D721Med (cell line): ENCODE results near the gene TAF4.

Source experiments
- DNase-seq: peaks from one replicate; pipeline ENCODE4 v3.0.0; 2011; ENCODE audit warnings: low spot score; ENCODE audit not compliant: insufficient read length
- FAIRE-seq: peaks from 2 replicates; lab custom pipeline; 2011; peaks lifted over from hg19 to GRCh38; lab: Jason Lieb, UNC
- TF ChIP-seq, protein P1 (sequence below): IDR thresholded peaks from 2 replicates; pipeline ENCODE4 v1.5.1; 2012; ENCODE audit warnings: mild to moderate bottlenecking, control low read depth; ENCODE audit not compliant: insufficient read depth; ENCODE audit errors: missing control alignments

The TAF4 gene

DNA sequence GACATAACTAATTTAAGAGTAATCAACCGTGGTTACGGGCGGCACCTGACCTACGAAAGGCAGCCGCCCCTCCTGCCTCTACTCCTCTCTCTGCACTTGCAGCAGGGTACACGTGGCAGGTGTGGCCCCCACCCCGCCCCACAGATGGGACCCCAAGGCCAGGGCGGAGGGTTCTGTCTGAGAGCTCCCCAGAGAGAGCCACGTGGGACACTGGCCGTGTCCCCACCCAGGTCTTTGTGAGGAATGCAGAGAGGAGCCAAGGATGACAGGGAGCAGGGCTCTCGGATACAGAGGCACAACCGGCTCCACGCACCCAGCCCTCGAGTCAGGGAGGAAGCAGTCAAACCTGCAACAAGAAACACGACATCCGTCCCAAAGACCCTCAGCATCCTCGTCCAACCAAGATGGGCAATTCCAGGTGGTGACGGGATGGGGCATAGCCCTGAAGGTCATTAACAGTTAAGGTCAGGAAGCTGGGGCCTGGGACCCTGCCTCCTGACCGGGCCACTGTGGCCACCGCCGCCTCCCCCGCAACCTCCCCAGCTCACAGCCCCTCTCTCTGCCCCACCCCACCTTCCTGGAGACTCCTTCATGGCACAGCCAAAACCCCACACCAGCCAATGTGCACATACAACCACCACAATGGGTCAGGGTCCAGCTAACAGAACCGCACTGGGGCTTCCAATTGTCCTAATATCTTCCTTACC is 47.1 kb downstream of the TAF4 start:
- FAIRE-seq, result no peak
- TF ChIP-seq, protein P1, sequence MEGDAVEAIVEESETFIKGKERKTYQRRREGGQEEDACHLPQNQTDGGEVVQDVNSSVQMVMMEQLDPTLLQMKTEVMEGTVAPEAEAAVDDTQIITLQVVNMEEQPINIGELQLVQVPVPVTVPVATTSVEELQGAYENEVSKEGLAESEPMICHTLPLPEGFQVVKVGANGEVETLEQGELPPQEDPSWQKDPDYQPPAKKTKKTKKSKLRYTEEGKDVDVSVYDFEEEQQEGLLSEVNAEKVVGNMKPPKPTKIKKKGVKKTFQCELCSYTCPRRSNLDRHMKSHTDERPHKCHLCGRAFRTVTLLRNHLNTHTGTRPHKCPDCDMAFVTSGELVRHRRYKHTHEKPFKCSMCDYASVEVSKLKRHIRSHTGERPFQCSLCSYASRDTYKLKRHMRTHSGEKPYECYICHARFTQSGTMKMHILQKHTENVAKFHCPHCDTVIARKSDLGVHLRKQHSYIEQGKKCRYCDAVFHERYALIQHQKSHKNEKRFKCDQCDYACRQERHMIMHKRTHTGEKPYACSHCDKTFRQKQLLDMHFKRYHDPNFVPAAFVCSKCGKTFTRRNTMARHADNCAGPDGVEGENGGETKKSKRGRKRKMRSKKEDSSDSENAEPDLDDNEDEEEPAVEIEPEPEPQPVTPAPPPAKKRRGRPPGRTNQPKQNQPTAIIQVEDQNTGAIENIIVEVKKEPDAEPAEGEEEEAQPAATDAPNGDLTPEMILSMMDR, result no peak
- DNase-seq, result no peak

DNA sequence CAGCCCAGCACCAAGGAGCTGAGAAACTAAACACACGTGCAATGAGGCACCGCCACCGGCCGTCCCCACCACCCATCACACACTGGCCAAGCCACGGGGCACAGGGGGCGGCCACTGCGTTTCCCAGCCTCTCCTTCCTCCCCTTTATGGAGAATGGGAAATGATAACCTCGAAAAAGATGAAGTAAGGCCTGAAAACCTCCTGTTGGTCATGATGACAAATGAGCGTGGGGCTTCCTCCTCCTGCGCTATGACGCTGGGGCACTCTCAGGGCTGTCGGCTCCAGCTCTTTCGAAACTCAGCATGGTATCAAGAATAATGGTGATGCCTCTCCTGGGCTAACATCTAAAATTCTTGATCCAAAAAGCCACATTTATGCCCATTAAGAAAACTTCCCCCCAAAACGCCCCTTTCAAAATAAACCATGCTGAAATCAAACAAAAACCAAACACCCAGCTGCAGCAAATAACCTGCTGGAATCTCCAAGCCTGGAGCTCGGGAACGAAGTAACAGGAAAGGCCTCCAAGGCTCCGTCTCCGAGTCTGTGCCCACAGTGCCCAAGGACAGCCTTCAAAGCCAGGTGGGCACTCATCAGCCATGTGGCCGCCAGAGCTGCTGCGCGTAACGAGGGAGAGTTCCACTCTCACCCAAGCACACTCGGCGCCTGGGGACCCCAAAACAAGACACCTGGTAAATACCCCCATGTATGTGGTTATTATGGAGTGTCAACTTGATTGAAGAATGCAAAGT is 50.0 kb downstream of the TAF4 start:
- TF ChIP-seq, protein P1, result no peak
- FAIRE-seq (no peak), DNase-seq (no peak)

DNA sequence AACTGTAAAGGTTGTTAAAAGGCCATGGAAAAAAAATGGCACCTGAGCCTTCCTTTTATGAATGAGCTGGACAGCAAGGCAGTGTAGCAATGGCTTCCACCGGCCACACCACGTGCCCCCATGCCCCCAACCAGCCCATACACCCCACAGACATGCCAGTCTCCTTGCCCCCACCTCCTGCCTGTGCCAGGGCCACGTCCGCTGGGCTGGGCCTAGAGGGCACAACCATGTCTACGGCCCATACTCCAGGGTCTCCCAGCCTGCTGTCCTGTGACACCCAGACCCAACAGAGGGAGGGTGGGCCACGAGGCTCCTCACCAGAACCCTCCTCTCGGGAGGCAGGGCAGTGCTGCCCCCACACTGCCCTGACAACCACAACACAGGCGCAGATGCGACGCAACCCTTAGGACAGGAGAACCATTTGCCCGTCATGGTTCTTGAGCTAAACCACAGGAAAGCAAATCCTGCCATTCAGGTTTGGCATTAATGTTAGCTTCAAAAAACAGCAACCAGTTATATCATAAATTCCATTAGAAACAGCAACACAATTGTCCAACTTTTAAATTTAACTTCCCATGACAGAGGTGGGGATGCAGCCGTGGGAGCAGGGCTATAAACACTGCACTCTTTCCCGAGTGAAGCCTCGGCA is 50.7 kb downstream of the TAF4 start:
- TF ChIP-seq, protein P1, result no peak
- FAIRE-seq (no peak), DNase-seq (no peak)

DNA sequence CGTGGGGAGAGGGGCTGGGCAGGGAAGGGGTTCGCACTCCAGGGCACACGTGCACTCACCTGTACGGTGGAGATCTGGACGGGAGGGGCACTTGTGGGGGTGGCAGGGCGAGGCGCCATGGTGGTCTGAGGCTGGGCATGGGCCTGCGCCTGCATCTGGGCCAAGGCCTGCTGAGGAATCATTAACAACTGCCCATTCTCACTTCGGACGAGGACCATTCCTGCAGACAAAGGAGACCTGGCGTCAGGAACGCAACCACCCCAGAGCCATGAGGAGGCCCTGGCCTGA is 51.2 kb downstream of the TAF4 start:
- TF ChIP-seq, protein P1, result no peak
- FAIRE-seq (no peak), DNase-seq (no peak)

DNA sequence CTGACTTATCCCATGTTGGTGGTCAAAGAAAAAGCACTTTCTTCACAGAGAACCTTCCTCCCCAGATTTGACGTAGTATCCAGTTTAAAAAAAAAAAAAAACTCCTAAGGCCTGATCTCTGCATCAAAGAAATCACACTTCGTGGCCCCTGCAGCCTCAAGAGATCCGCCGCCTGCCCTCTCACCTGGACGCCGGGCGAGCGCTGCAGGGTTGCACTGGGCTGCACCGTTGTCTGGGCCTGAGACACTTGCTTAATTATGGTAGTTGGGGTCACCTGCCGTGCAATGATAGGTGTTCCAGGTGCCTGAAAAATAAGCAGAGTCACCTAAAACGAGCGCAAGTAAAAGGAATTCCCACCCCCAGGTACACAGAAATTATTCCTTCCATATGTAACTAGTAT is 53.0 kb downstream of the TAF4 start:
- FAIRE-seq (no peak), DNase-seq (no peak)
- TF ChIP-seq, protein P1, result no peak

DNA sequence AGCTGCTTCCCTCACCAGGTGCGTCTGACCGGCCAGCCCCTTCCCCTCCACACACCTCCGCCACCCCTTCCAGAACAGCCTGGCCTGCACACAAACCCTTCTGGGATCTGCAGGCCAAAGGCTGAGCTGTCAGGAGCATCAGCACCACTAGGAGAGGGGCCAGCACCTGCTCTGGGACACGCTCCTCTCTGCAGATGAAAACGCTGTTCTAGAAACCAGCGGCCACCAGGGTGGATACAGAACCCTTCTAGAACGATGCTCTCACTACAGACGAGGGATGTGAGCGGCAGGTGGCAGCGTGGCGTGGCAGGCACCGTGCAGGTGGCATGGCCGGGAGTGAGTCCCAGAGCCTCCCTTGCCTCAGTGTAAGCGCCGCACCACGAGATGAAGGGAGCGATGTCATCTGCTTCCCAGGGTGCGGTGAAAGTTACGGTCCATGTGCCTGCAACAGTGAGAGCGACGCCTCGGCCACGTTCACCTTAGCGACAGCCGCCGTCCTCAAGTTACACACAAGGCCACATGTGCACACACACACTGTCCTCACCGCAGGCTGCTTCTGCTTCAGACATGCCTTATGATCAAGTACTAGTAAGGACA is 53.6 kb downstream of the TAF4 start:
- DNase-seq (no peak), FAIRE-seq (no peak)
- TF ChIP-seq, protein P1, result no peak

DNA sequence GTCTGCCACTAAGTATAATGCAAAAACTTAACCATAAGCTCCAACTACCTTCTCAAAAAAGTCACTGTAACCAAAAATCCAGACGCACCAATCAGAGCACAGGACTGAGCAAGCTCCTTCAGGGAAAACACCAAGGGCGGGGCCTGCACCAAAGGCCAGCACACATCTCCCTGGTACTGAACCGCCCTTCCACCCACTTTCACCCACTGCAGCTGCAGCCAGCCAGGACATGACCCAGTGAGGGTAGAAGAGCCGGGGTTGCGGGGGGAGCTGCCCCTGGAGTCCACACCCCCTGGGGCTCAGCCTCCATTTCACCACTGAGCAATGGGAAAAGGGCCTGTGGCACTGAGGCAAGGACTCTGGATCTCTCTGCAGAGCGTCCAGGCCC is 54.3 kb downstream of the TAF4 start:
- FAIRE-seq (no peak), DNase-seq (no peak)
- TF ChIP-seq, protein P1, result no peak
